NCI-H82 (cell line): ENCODE data around the gene TMEM178A.
"Not testable (repeated sequence)": the region's sequence is repeated elsewhere in the genome, so short reads cannot be mapped to it uniquely, and the experiment has no call there.

Experiments used
- DNase-seq: peaks from one replicate; lab custom pipeline; 2025; lab: John Stamatoyannopoulos, UW

Gene TMEM178A

DNA sequence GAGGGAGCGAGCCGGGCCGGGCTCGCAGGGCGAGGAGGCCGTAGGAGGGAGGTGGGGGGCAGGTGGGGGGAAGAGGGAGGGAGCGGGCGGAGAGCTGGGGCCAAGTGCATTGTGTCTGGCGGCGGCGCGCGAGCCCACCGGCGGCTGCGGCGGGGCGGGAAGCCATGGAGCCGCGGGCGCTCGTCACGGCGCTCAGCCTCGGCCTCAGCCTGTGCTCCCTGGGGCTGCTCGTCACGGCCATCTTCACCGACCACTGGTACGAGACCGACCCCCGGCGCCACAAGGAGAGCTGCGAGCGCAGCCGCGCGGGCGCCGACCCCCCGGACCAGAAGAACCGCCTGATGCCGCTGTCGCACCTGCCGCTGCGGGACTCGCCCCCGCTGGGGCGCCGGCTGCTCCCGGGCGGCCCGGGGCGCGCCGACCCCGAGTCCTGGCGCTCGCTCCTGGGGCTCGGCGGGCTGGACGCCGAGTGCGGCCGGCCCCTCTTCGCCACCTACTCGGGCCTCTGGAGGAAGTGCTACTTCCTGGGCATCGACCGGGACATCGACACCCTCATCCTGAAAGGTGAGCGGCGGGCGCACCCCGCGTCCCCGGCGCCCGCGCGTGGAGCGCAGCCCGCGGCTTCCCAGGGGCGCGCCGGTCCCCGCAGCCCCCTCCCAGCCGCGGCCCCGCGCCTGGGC lies at the start of gene TMEM178A:
TMEM178A (plus strand) TSS at position 107 of the 680 bp plus-strand sequence; CDS start at position 165, 58 bp downstream.
- peak; percentile 45 for DNase-seq

DNA sequence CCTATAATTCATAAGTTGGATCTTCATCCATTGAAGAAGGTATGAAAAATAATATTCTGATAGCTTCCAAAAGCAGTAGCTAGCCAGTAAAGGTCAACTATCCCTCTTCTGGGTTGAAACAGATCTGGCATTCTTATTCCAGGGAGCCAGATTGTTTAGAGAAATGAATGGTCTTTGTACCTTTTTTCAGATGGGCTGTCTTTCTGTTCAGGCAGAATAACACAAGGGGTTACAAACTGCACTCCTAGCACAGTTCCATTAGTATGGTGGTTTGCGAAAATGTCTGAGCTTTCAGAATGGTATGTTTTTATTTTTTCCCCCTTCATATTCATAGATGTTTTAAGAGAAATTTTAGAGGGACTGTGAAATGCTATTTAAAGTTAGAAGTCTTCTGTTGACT lies 47.5 kb upstream of the TMEM178A start:
- DNase-seq, result no peak

DNA sequence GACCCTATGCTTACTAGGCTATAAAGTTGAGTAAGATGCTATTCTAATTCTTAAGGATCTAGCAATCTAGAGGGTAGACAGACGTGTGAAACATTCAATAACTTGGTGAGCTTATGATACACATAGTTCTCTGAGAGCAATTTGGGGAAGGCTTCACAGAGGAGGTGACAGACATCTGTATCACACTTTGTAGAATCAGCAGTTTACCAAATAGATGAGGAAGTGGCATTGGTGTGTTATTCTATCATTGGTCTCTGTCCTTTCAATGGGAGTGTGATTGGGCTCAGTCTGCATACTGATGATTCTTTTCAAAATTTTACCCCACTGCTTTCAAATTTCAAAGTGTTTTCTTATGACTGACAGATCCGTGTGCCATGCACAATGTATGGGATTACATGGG lies 47.0 kb upstream of the TMEM178A start:
- DNase-seq, result no peak

DNA sequence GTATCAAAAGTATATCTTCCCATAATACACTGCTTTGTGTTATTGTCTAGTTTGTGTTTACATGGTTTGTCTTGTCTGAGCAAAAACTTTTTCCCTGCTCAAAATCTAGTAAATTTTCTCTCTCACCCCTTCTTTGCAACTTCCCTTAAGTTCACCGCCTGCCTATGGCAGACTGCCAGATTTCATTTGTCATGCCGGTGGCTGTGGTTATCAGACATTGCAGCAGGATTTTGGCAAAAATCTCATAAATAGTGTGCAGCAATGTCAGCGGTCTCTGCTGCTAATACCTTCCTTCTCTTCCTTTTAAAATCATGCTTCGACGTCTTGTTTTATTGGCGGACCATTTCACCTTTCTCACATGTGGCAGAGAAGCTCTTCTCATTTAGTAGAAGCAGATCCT lies 45.6 kb upstream of the TMEM178A start:
- DNase-seq, result no peak

DNA sequence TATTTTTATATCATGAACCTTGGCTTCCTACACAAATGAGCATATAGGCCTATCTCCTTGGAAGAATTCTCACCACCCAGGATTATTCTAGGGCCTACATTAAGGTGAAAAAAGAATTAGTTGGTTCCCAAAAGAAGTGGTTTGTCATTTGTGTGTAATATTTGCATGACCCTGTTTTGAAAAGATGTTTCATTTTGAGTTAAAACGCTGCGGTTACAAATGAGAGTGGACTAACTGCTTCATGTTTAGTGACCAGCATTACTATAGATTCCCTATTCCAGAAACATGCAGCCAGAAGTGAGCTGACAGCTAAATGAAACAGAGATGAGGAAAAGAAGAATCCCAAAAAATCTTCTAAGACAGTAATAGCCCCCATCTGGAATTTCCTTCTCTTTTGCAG lies 44.1 kb upstream of the TMEM178A start:
- no peak for DNase-seq

DNA sequence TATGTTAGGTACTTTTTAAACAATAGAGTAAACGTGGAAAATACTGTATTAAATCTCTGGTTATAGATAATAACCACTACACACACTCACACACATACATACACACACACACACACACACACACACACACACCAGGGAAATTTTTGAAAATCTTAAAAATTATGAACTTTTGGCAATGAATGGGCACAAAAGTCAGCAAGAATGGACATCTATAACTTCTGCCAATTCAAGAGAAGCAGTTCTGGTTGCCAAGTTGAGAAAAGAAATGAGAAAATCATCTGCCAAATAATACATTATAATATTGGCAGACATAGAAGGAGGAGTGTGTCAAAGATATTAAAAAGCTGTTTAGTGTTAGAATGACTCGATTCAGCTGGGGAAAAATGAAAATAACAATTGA lies 42.9 kb upstream of the TMEM178A start:
- no peak for DNase-seq

DNA sequence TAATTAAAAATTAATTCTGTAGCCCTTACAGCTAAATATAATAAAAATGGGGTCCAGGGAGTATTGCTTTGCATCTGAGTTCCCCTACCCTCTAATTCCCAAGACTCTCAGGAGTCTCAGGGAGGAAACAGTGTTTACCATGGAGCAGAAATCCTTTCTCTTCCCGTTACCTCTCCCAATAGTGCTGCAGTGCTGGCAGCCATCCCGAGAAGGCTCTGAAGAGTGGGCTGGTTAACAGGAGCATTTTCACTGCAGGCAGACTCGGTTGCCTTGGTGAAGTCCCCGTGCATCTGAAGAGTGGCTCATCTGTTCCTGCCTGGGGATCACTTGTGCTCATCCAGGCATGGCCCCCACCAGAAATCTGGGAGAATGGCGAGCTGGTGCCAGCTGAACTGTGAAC lies 41.8 kb upstream of the TMEM178A start:
- DNase-seq, result no peak

DNA sequence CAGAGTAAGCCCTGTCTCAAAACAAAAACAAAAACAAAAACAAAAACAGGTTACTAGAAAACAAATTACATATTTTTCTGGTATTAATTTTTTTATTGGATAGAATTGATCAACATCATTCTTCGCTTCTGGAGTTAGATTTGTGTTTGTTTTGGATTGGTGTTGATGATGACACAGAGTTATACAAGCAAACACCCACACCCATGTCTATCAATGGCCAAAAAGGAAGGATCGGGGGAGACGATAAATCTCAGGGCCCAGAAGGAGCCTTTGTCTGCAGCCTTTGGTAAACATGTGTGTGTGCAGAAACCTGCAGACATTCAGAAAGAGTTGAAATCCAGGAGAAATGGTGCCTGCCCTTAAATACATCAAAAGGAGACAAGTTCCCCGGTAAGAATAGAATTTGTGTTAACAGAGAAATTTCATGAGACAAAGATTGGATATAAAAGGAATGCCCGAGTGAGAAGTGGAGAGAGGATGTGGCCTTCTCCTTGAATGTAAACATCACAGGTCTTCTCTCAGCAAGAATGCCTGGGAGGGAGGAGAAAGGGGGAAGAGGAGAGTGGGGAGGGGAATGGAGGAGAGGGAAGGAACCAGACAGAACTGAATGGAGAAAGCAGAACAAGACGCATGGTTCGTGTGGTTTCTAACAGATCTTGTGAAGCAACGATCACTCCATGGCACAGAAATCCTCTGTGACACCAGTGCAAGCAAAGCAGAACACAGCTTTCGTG lies 40.4 kb upstream of the TMEM178A start:
- DNase-seq, result no peak

DNA sequence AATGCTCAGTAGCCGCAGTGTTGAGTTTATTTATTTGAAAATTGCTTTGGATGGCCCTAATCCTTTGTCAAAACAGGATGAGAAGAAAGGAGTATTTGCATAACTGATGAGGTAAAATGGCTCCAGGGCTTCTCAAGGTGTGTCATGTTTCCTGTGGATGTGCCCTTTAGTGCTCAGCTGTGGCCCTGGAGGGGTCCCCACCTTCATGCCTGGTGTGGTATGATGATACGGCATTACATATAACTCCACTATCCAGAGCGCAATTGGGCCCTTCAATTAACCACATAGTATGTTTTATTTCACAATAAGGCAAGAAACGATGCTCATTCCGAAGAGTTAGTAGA lies 39.8 kb upstream of the TMEM178A start:
- DNase-seq, result no peak

DNA sequence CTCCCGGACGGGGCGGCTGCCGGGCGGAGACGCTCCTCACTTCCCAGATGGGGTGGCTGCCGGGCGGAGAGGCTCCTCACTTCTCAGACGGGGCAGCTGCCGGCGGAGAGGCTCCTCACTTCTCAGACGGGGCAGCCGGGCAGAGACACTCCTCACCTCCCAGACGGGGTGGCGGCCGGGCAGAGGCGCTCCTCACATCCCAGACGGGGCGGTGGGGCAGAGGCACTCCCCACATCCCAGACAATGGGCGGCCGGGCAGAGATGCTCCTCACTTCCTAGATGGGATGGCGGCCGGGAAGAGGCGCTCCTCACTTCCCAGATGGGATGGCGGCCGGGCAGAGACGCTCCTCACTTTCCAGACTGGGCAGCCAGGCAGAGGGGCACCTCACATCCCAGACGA lies 37.4 kb upstream of the TMEM178A start:
- not testable (repeated sequence) for DNase-seq

DNA sequence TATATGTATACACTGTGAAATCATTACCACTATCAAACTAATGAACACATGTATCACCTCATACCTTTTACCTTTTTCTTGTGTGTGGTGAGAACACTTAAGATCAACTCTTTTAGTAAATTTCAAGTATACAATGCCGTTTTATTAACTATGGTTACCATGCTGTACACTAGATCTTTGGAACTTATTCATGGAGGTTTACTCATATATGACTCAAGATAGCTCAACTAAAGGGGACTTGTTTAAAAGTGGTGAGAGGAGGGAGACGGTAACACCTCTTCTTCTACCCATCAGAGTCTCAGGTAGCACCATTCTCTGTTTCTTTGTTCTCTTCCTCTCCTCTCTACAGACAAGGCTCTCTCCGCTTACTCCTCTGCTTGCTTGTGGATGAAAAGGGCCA lies 36.1 kb upstream of the TMEM178A start:
- no peak for DNase-seq

DNA sequence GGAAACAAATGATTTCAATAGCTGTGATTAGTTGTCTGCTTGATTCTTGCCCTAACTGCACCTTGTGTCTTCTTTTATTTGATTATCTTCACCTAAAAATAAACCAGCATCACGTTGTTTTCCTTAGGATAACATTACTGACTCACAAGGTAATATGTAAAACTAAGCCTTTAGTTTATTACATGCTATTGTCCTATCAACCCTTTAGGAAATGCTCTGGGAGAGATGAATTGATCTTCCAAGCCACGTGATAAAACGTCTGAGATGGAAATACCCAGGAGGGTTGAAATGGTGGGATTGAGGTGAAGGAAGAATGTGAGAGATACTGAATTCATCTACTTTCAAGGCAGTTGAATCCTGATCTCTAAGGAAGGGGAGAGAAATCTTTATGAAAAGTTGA lies 34.5 kb upstream of the TMEM178A start:
- DNase-seq, result no peak

DNA sequence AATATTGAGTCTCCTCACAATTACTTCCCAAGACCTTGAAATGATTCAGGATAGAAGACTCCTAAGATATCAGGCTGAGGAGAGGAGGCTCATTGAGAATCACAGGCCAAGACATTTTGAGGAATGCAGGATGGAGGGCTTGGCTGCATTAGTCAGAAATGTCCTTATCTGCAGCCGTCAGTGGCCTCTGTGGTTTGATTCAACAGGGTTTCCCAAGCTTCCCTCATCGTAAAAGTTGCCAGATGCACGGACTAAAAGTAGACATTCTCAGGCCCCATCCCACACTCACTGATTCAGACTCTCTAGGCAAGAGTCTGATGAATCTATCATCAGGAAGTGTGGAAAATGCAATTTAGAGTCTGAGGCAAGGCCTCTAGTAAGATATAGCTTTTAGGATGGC lies 34.0 kb upstream of the TMEM178A start:
- DNase-seq, result no peak

DNA sequence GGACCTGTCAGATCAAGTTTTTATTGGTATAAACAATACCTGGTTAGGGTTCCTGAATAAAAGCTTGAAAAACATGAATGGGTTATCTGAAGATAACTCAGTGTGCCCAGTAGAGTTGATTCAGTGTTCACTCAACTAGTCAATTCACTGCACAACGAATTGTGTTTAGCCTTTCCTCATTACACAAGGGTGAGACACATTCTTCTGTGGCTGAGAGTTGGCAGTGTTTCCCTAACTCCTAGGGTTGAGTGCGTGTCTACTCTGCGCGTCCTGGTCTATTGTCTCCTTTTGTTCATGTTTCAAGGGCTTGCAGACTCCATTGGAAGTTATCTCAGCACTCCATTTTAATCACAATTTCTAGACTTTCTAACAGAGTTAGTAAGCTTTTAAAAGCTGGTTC lies 32.8 kb upstream of the TMEM178A start:
- DNase-seq, result no peak

DNA sequence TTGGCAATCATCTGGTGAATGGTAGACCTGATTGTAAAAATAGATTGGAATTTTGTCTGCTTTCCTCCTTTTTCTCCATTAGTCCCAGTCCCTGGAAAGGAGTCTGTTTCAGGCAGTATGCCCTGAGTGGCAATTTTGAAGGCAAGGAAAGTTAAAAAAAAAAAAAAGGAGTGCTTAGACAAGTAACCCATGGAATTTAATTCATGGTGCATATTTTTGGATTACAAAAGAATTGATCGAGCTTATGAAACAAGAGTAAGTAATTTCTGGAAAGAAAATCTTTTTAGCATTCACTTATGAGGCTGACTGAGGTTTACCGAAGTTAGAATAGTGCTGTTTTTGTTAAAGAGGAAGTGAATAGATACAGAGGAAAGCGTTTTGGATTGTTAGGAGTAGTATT lies 29.4 kb upstream of the TMEM178A start:
- DNase-seq, result no peak

DNA sequence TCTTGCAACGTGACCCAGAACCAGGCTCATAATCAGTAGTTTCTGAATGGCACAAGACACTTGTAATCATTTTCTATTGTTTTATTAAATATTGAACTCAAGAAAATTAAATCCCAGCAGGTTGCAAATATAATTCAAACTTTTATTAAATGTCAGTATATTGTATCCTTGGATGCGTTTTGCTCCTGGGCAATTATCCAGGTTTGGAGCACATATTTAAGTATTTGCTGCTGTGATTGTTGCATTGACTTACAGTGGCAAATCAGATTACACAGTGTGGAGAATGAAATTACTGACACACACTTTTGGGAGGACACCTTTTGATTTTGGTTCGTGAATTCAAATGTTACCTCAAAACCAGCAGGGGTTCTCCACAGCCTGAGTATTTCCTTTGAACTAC lies 27.1 kb upstream of the TMEM178A start:
- no peak for DNase-seq

DNA sequence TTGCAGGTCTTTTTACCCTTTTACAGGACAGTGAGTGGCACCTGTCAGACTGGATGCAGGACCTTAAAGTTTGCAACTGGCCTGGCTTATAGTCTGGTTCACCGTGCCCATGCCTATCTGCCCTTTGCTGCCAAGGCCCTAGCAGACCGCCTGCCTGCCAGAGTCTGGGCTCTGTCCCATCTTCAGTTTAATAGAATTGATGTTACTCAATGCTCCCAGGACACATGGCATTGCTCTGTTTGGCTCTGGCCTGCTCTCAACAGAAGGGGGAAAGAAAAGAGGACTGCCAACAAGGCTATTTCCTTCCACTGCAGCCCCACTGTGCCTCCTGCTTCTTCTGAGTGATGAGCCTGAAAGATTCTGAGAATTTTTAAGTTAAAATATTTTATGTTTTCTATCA lies 25.6 kb upstream of the TMEM178A start:
- DNase-seq, result no peak

DNA sequence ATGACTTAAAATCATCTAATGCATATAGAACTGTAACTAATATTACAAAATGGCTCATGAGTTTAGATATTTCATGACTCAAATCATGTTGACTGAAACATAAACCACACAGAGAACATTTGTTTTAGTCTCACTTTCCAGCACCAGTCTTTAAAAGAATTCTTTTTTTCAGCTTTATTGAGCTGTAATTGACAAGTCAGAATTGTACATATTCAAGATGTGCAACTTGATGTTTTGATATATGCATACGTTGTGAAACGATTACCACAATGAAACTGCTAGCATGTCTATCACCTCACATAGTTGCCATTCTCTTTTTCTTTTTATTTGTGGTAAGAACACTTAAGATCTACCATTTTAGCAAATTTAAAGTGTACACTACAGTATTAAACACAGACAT lies 25.0 kb upstream of the TMEM178A start:
- DNase-seq, result no peak

DNA sequence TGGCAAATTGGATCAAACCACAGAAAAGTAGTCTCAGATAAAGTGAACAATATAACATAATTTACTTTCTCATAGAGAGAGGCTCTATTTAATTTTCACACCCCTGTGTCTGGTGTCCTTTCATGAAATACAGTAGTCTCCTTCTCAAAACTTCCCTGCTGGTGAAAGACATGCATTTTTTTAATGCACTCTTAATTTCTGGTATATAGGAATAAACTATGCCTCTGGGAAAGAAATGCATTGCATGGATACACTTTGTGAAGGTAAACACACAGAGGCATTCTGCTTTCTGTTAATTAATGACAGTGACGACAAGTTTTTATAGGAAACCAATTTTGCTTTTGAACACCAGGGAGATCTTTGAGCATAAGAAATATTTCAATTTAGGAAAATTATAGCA lies 24.1 kb upstream of the TMEM178A start:
- DNase-seq, result no peak

DNA sequence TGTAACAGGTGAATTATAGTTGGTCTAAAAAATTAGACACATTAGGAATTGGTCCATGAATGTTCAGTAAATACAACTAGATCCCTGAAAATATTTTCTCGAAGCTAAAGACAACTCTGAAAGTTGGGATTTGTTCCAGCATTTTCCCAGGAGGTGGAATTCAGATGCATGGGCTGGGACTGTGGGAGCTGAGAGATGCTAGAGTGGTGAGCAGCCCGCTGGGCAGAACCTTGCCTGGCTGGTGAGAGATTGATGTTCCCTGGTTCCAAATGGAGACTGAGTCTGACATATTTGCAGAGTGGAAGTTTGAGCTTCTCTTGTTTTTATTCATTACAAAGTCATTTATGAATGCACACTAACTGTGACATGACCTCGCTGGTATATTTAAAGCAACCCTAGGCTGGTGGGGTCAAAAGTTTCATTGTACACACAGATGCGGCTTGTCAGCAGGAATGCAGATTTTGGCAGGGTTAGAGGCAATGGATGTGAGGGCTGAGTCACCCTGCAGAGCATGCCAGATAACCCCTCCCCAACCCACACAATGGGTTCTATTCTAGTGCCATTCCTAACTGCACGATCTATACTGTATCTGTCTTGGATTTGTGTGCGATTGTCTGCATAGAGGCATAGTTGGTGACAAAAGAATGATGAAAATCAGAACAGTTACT lies 23.5 kb upstream of the TMEM178A start:
- no peak for DNase-seq

DNA sequence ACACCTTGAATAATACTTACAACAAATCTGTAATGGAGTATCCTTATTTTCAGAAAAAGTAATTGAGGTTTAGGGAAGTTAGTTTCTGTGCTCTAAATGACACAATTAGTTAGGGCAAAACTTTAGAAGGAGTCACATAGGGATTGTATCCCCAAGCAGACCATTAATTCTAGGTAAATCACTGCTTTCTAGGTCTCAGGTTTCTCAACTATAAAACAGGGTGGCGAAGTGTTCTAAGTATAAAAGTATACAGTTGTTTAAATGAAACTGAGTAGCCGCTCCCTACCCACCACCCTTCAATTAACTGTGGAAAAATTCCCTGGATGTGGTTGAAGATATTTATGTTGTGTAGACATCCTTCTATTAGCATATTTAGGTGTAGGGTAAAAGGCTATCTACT lies 19.9 kb upstream of the TMEM178A start:
- DNase-seq, result no peak

DNA sequence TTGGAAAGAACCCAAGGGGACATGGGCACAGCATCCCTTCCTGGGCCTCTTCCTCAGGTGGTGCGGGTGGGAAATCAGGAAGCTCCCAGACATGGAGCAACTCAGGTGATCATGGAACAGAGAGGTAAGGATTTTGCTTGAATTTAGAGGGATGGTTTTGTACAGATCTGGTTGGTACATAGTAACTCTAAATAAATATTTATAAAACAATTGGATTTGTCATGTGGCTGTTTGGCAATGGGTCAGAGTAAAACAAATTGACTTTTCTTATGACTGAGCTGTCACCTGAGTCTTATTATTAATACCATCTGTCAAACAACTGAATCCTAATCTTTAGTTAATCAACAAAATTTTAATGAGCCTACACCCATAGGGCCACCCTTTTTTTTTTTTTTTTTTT lies 19.4 kb upstream of the TMEM178A start:
- DNase-seq, result no peak

DNA sequence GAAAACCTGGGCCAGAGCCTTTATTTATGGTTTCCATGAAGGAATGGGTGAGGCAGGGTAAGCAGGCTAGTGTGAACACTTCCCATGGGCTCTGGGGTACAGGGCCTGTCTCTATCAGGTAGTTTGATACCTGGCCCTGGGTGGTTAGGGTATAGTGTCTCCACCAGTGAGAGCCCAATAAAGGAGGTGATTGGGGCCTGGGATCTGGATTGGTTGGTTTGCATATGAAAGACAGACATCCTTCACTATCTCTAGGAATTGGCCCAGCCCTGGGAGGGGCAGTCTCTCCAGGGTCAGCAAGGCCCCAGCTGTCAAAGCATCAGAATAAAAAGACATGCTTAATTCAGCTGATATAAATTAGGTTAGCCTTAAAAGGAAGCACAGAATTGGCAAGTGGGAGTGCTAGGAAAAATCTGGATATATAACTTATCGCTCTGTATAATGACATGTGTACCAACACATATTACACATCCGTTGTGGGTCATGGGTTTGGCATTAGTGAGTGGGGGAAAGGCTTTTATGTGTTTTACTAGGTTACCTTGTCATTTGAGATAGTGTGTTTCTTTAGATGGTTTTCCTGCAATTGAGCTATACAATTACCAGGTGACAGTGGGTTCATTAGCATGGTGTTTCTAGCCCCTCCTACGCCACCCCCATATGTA lies 18.5 kb upstream of the TMEM178A start:
- DNase-seq, result no peak
